ENCODE data around the gene CNTRL. TPM values are rescaled to one million over a fixed set of nuclear protein-coding genes. Genes with fewer than 3 reads are reported as not detected.
A peak's percentile ranks its signal among the peaks of the same experiment; 100 is the strongest.

CNTRL gene
- total RNA-seq, 1 donor from 2014 or later, result 23.3 TPM

GRCh38 chr9:121185774-121186403 is 111.1 kb downstream of the CNTRL start:
- DNase-seq (ENCODE audit: low spot score in 2 of 2, unreplicated experiment in 2 of 2), result no peak
- peaks cover 30% of the 10 kb centered on the region for H3K36me3 Mint-ChIP-seq
- no peak overlapping the region for H3K27ac Mint-ChIP-seq
- TF ChIP-seq, protein P1, sequence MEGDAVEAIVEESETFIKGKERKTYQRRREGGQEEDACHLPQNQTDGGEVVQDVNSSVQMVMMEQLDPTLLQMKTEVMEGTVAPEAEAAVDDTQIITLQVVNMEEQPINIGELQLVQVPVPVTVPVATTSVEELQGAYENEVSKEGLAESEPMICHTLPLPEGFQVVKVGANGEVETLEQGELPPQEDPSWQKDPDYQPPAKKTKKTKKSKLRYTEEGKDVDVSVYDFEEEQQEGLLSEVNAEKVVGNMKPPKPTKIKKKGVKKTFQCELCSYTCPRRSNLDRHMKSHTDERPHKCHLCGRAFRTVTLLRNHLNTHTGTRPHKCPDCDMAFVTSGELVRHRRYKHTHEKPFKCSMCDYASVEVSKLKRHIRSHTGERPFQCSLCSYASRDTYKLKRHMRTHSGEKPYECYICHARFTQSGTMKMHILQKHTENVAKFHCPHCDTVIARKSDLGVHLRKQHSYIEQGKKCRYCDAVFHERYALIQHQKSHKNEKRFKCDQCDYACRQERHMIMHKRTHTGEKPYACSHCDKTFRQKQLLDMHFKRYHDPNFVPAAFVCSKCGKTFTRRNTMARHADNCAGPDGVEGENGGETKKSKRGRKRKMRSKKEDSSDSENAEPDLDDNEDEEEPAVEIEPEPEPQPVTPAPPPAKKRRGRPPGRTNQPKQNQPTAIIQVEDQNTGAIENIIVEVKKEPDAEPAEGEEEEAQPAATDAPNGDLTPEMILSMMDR (IDR thresholded peaks at IDR 0.05; ENCODE audit: unreplicated experiment), result no peak
- H3K9me3 Mint-ChIP-seq, result no peaks in the 10 kb centered on the region
- peaks cover 33% of the 10 kb centered on the region for H3K4me1 Mint-ChIP-seq
- H3K4me3 Mint-ChIP-seq, result no peak overlapping the region
- no peaks in the 10 kb centered on the region for H3K27me3 Mint-ChIP-seq (ENCODE audit: low read depth)

GRCh38 chr9:121187636-121188305 is 113.0 kb downstream of the CNTRL start:
- peak overlapping the region; percentile 43 for H3K27ac Mint-ChIP-seq
- peaks cover 35% of the 10 kb centered on the region for H3K4me1 Mint-ChIP-seq
- H3K9me3 Mint-ChIP-seq, result no peaks in the 10 kb centered on the region
- DNase-seq (ENCODE audit: low spot score in 2 of 2, unreplicated experiment in 2 of 2), result no peak
- no peak overlapping the region for H3K4me3 Mint-ChIP-seq
- H3K36me3 Mint-ChIP-seq, result peaks cover 19% of the 10 kb centered on the region
- no peaks in the 10 kb centered on the region for H3K27me3 Mint-ChIP-seq (ENCODE audit: low read depth)
- TF ChIP-seq, protein P1 (IDR thresholded peaks at IDR 0.05; ENCODE audit: unreplicated experiment), result no peak

- TF ChIP-seq, protein P1 (IDR thresholded peaks at IDR 0.05; ENCODE audit: unreplicated experiment), result no peak
- Mint-ChIP-seq H3K9me3 (no peaks in the 10 kb centered on the region), H3K27ac (peak overlapping the region; percentile 21), H3K27me3 (ENCODE audit: low read depth) (no peaks in the 10 kb centered on the region), H3K4me1 (peaks cover 29% of the 10 kb centered on the region), H3K4me3 (no peak overlapping the region), H3K36me3 (peaks cover 14% of the 10 kb centered on the region)
- DNase-seq (ENCODE audit: low spot score in 2 of 2, unreplicated experiment in 2 of 2), result no peak
These were observed 114.3 kb downstream of the CNTRL start for GRCh38 chr9:121189006-121189405.

GRCh38 chr9:121189660-121190059 is 114.9 kb downstream of the CNTRL start:
- H3K4me3 Mint-ChIP-seq, result no peak overlapping the region
- no peaks in the 10 kb centered on the region for H3K9me3 Mint-ChIP-seq
- H3K27me3 Mint-ChIP-seq (ENCODE audit: low read depth), result no peaks in the 10 kb centered on the region
- peaks cover 11% of the 10 kb centered on the region for H3K36me3 Mint-ChIP-seq
- H3K27ac Mint-ChIP-seq, result no peak overlapping the region
- DNase-seq (ENCODE audit: low spot score in 2 of 2, unreplicated experiment in 2 of 2), result no peak
- TF ChIP-seq, protein P1 (IDR thresholded peaks at IDR 0.05; ENCODE audit: unreplicated experiment), result no peak
- H3K4me1 Mint-ChIP-seq, result peaks cover 29% of the 10 kb centered on the region

- TF ChIP-seq, protein P1 (IDR thresholded peaks at IDR 0.05; ENCODE audit: unreplicated experiment), result no peak
- Mint-ChIP-seq H3K4me1 (peaks cover 44% of the 10 kb centered on the region), H3K27ac (no peak overlapping the region)
These were observed 116.5 kb downstream of the CNTRL start for GRCh38 chr9:121191235-121191634.

More at GRCh38 chr9:121191235-121191634, 116.5 kb downstream of the CNTRL start:
- H3K27me3 Mint-ChIP-seq (ENCODE audit: low read depth), result no peaks in the 10 kb centered on the region
- peaks cover 3% of the 10 kb centered on the region for H3K36me3 Mint-ChIP-seq
- no peak overlapping the region for H3K4me3 Mint-ChIP-seq
- no peaks in the 10 kb centered on the region for H3K9me3 Mint-ChIP-seq
- DNase-seq (ENCODE audit: low spot score in 2 of 2, unreplicated experiment in 2 of 2), result no peak
